Epithelial cell of prostate (primary cell): ENCODE measurements around the gene NCAPH2.

Source experiments
- DNase-seq: peaks from one replicate; pipeline ENCODE4 v3.0.0-alpha.2; 2011; ENCODE audit warnings: low read depth, low spot score
- H3K27ac ChIP-seq: fragments of 450-650 bp; 2 replicates; pipeline ENCODE4 v1.5.1; 2017; ENCODE audit warnings: mild to moderate bottlenecking

Gene NCAPH2

DNA sequence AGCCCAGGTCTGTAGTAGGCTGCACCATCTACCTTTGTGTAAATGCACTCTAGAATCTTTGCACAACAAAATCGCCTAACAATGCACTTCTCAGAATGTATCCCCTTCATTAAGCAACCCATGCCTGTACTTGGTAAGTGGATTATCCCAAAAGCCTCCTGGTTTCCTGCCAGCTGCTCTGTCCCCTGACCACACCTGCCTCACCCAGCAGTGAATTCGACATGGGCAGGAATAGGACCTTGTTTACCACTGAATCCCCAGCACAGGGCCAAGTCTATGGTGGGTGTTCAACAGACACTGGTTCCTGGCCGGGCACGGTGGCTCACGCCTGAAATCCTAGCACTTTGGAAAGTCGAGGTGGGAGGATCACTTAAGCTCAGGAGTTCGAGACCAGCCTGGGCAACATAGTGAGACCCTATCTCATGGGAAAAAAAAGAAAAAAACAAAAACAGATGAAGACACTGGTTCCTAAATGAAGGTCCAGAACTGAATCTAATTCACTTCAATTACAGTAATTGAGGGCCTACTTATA lies 59.8 kb downstream of the NCAPH2 start:
- DNase-seq: no peak
- no peak overlapping the region for H3K27ac ChIP-seq

DNA sequence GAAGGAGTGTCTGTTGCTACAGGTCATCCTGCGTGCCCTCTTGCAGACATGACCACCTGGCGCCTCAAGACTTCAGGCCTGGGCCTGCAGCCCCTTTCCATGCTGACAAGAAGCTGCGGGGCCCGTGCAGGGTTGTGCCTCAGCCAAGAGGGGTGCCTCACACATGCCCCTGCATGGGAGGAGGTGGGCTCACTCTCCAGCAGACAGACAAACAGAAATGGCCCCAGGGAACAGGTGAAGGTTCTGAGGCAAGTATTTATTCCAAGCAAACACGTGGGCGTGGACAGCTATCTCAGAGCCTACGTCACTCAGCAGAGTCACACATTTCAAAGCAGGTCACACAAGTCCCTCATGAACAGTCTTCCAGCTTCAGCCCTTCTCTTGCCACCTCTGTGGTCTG lies 60.6 kb downstream of the NCAPH2 start:
- no peak for DNase-seq

DNA sequence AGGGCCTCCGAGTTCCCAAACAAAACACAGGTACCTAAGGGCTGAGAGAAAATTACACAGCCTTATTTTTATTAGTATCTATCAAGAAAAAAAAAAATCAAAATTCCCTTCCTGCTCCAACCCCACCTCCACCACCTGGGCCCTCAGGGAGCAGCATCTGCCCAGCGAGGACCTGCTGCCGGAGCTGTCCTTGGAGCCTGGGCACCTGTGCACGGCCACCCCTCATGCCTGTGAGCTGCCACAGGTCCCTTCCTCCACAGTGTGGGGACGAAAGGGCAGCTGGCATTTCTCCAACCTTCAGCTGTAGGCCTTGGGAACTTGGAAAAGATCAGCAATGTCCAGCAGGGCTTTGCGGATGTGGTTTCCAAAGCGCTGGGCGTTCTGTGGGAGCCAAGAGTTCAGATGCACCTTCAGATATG lies 61.0 kb downstream of the NCAPH2 start:
- no peak for DNase-seq

More for the DNA sequence above, 60.6 kb downstream of the NCAPH2 start:
- no peak overlapping the region for H3K27ac ChIP-seq

DNA sequence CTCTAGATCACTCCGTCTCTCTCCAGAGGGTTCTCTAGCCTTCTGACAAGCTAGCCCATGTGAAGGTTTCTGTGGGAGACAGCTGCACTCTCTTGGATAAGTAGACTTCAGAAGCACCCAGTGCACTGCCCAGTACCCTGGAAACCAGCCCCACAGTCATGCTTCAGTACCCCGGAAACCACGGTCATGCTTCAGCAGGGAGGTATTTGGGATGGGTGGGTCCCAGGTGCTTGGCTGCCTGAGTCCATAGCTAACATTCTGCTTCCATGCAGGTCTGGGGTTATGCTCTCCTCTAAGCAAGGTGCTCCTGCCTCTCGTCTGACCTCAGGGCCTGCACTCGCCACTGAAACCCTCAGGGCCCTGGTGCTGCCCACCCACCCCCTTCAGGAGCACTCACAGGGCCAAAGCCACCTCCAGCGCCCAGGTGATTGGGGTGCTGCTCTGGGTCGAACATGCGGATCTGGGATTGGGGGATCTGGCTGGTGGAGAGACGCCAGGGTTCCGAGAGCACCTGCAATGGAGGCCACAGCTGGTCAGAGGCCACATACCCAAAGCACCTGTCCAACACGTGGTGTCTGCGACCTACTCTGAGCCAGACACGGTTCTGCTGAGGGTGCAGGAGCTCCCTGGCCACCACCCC lies 62.0 kb downstream of the NCAPH2 start:
- DNase-seq: no peak
- H3K27ac ChIP-seq: no peak overlapping the region

More for the DNA sequence above, 61.0 kb downstream of the NCAPH2 start:
- H3K27ac ChIP-seq: no peak overlapping the region

DNA sequence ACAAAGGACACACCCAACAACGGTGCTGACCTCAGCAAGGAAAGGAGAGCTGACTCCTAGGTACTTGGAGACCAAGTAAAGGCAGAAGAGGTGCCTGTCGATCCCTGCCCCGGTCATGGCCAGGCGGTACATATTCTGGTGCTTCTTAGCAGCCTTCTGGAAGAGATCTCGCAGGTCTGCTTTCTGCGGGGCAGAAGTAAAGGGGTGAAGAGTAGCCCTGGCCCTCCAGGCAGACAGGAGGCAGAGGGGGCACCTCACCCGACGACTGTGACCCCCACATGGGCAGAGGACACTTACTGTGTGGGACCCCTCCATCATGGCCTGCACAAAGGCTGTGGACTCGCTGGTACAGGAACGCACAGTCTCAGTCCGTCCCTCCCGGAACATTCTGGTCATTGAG lies 62.8 kb downstream of the NCAPH2 start:
- no peak overlapping the region for H3K27ac ChIP-seq
- no peak for DNase-seq

DNA sequence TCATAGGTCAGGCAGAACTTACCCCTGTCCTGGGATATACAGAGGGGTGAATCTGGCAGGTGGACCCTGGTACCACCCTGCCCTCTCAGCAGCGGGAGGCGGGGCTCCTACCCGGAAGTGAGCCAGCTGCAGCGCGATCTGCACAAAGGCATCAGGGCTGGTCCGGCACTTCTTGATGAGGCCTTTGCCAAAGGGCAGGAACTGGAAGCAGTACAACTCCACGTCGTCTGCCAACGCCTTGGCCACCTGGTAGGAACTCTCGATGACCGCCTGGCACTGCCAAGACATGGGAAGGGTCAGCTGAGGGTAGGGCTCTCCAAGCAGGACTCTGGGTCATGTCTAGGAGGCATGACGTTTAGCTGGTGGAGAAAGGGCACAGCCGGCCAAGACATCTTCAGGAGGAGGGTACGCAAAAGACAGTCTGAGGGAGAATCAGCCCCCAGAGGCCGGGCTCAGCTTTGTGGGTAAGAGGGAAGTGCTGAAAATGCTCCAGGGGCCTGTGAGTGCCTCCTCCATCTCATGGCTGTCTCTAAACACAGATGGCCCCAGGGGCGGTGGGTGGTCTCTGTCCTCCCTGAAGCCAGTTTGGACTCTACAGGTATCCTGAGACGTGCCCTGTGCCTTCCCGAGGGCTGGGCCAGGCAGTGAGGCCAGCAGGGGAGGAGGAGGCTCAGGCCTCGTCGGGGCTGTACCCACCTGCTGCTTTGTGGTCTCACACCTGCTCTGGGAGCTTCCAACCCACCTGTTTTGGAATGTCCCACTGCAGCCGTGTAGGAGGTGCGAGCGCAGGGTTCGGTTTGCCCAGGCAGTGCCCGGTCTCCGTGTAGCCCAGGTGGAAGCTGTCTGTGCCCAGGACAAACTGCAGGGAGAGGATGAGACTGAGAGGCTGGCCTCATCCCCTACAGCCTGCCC lies 63.5 kb downstream of the NCAPH2 start:
- no peak overlapping the region for H3K27ac ChIP-seq
- DNase-seq: no peak

DNA sequence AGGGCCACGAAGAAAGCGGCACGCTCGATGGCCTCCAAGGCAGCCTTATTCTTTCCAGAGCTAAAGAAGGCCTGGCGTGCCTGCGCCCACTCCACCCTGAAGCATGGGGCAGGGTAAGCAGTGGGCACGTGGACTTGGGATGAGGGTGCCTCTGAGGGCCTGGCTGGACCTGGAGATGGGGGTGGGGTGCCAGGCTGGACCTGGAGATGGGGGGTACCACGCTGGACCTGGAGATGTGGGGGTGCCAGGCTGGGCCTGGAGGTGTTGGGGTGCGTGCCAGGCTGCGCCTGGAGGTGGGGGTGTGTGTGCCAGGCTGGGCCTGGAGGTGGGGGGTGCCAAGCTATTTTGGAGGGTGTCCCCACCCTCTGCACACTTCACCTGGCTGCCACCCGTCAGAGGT lies 64.9 kb downstream of the NCAPH2 start:
- DNase-seq: no peak
- H3K27ac ChIP-seq: no peak overlapping the region

DNA sequence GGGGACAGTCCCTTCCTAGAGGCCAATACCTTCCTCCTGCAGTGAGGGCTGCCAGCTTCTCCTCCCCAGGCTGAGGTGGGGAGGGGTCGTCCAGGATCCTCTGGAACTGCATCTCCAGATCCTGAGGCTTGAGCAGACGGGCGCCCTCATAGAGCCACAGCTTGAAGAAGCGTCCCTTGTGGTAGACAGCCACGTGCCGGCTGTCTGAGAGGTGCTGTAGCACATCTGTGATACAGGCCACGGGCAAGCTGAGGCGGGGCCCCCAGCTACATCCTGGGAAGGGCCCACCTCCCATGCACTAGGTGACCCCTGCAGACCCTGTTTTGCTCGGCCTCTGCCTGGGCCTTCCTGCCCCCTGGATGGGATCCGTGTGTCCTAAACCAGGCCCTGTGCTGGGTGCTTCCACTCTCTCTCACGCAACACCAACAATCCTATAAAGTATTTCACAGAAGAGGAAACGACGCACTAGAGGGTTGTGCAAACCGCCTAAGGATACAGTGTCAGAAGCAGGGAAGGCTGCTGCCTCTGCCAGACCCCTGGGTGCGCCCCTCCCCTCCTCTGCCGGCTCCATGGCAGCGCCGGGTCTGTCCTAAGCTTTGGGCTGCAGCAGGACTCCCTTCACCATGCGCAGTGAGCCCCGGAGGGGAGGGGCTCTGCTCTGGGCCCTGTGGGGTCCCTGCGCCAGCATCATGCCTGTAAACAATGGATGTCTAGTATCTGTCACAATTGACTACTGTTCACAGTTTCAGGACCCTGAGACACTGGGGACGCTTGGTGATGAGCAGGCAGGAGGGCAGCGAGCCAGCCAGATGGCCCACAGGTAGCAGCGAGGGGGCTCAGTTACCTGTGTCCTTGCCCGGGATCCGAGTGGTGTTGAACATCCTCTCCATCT lies 65.7 kb downstream of the NCAPH2 start:
- no peak overlapping the region for H3K27ac ChIP-seq

DNA sequence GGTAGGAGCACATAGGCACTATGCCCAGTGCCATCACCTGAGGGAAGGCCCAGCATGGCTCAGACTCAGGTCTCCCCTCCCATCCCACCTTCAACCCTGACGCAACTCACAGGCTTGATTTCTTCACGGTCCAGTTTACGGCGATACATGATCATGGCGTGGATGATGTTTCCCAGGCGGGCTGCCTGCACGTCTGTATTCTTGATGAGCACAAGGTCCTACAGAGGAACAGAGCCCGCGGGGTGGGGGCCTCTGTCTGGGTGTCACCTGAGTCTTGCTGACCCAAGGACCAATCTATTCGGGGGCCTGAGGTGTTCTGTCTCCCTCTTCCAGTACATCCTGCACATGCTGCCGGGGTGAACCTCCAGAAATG lies 66.3 kb downstream of the NCAPH2 start:
- no peak for DNase-seq
- no peak overlapping the region for H3K27ac ChIP-seq

More for the DNA sequence above, 65.7 kb downstream of the NCAPH2 start:
- DNase-seq: no peak
